DND-41 (cell line): ENCODE measurements around the gene ZNF337.

Experiments
- CTCF ChIP-seq: IDR thresholded peaks from 2 replicates; pipeline ENCODE4 v1.5.1; 2012; ENCODE audit warnings: borderline replicate concordance, low read length, moderate library complexity, mild to moderate bottlenecking; ENCODE audit not compliant: poor library complexity, severe bottlenecking; ENCODE audit errors: extremely low read depth
- EZH2 ChIP-seq: IDR thresholded peaks from 3 replicates; pipeline ENCODE4 v1.6.1; 2012; ENCODE audit warnings: borderline replicate concordance, low read depth, mild to moderate bottlenecking, moderate library complexity, low read length, inconsistent platforms; ENCODE audit not compliant: severe bottlenecking

- TF ChIP-seq CTCF, result no peak
- TF ChIP-seq EZH2, result no peak
These were observed 11.0 kb upstream of the ZNF337 start for GRCh38 chr20:25707695-25708094.
